NB4 (cell line): ENCODE data around the gene TBC1D14.

Source experiments
- CTCF ChIP-seq: IDR thresholded peaks from one replicate; pipeline ENCODE4 v1.5.1; 2012; ENCODE audit warnings: low read depth, low read length
- TF ChIP-seq, protein P1 (sequence below): IDR thresholded peaks from 2 replicates; pipeline ENCODE4 v1.6.1; 2011; ENCODE audit warnings: low read depth, low read length

DNA sequence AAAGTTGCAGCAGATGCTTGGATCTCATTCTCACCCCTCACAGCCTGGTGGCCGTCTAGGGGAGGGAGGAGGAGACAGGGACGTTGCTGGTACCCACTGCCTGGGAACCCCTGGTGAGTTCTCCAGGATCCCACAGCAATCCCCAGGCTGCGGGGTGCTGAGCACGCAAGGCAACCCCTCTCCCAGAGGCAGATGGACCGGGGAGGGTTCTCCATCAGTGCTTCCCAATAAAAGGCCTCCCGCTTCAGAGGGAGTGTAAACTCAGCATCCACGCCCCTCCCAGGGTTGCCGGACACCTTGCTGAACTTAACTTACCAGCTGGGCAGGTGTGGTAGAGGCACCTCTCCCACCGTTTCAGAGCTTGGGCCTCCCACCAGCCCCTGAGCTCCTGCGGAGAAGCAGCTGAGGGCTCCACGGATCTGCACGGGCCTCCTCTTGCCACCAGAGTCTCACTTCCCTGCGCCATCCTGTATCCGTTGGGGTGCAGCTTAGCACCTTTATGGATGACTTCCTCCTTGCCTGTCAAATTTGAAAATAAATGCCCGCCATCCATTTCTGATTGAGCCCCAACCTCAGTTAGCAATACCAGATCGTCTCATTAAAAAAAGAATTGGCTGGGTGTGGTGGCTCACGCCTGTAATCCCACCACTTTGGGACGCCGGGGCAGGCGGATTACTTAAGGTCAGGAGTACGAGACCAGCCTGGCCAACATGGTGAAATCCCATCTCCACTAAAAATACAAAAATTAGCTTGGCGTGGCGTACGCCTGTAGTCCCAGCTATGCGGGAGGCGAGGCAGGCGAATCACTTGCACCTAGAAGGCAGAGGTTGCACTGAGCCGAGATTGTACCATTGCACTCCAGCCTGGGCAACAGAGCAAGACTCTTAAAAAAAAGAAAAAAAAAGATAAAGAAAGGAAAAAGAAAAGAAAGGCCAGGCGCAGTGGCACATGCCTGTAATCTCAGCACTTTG is 14.8 kb upstream of the TBC1D14 start:
- TF ChIP-seq, protein P1, sequence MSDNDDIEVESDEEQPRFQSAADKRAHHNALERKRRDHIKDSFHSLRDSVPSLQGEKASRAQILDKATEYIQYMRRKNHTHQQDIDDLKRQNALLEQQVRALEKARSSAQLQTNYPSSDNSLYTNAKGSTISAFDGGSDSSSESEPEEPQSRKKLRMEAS = no peak
- no peak for TF ChIP-seq CTCF
